Measurements from ENCODE around the gene IL16.

IL16 gene

GRCh38 chr15:81284256-81285031 lies 87.8 kb downstream of the IL16 start:
- H3K4me3 ChIP-seq (ENCODE audit: control insufficient read depth, low read depth, low read length): no peak overlapping the region
- no peak for DNase-seq (ENCODE audit: low read depth)
- TF ChIP-seq CTCF (conservative IDR thresholded peaks at IDR 0.05; ENCODE audit: control insufficient read depth, insufficient read depth, low read depth, low read length): no peak

GRCh38 chr15:81285461-81285860 lies 88.8 kb downstream of the IL16 start:
- no peak overlapping the region for H3K4me3 ChIP-seq (ENCODE audit: control insufficient read depth, low read depth, low read length)
- TF ChIP-seq CTCF (conservative IDR thresholded peaks at IDR 0.05; ENCODE audit: control insufficient read depth, insufficient read depth, low read depth, low read length): no peak
- no peak for DNase-seq (ENCODE audit: low read depth)

GRCh38 chr15:81286621-81287121 lies 90.0 kb downstream of the IL16 start:
- no peak overlapping the region for H3K4me3 ChIP-seq (ENCODE audit: control insufficient read depth, low read depth, low read length)
- no peak for DNase-seq (ENCODE audit: low read depth)
- TF ChIP-seq CTCF (conservative IDR thresholded peaks at IDR 0.05; ENCODE audit: control insufficient read depth, insufficient read depth, low read depth, low read length): no peak

GRCh38 chr15:81288040-81288439 lies 91.4 kb downstream of the IL16 start:
- H3K4me3 ChIP-seq (ENCODE audit: control insufficient read depth, low read depth, low read length): no peak overlapping the region
- no peak for DNase-seq (ENCODE audit: low read depth)
- no peak for TF ChIP-seq CTCF (conservative IDR thresholded peaks at IDR 0.05; ENCODE audit: control insufficient read depth, insufficient read depth, low read depth, low read length)

GRCh38 chr15:81288616-81289015 lies 91.9 kb downstream of the IL16 start:
- no peak for TF ChIP-seq CTCF (conservative IDR thresholded peaks at IDR 0.05; ENCODE audit: control insufficient read depth, insufficient read depth, low read depth, low read length)

GRCh38 chr15:81289910-81290309 lies 93.2 kb downstream of the IL16 start:
- TF ChIP-seq CTCF (conservative IDR thresholded peaks at IDR 0.05; ENCODE audit: control insufficient read depth, insufficient read depth, low read depth, low read length): no peak
- H3K4me3 ChIP-seq (ENCODE audit: control insufficient read depth, low read depth, low read length): no peak overlapping the region
- no peak for DNase-seq (ENCODE audit: low read depth)

More at GRCh38 chr15:81288616-81289015, 91.9 kb downstream of the IL16 start:
- DNase-seq (ENCODE audit: low read depth): no peak
- no peak overlapping the region for H3K4me3 ChIP-seq (ENCODE audit: control insufficient read depth, low read depth, low read length)

Data from fibroblast of mammary gland (primary cell).